WI38 (cell line): ENCODE results near the gene SSR4.

Experiments used
- H3K4me3 ChIP-seq: 2 replicates; pipeline ENCODE4 v1.5.1; 2011; ENCODE audit warnings: low read depth, mild to moderate bottlenecking, control low read depth, low read length
- CTCF ChIP-seq: IDR thresholded peaks from 2 replicates; pipeline ENCODE4 v1.5.1; 2012; ENCODE audit warnings: low read depth, mild to moderate bottlenecking, control low read depth, low read length

SSR4 gene

GRCh38 chrX:153791104-153791852, 3.2 kb upstream of the SSR4 start:
- TF ChIP-seq CTCF = no peak
- H3K4me3 ChIP-seq = no peak overlapping the region

- no peak overlapping the region for H3K4me3 ChIP-seq
- TF ChIP-seq CTCF = no peak
Measured at GRCh38 chrX:153792368-153792767, 2.1 kb upstream of the SSR4 start.

- H3K4me3 ChIP-seq = peak overlapping the region; percentile 72
- TF ChIP-seq CTCF = no peak
Measured at GRCh38 chrX:153793291-153793690, 1.2 kb upstream of the SSR4 start.

- no peak for TF ChIP-seq CTCF
- H3K4me3 ChIP-seq = peak overlapping the region; percentile 72
Measured at GRCh38 chrX:153794897-153795816, 689 bp downstream of the SSR4 start.

GRCh38 chrX:153797415-153798015, 3.0 kb downstream of the SSR4 start:
- no peak overlapping the region for H3K4me3 ChIP-seq
- TF ChIP-seq CTCF = no peak

- TF ChIP-seq CTCF = no peak
- H3K4me3 ChIP-seq = no peak overlapping the region
Measured at GRCh38 chrX:153799326-153799725, 4.9 kb downstream of the SSR4 start.
